H1 (cell line): Measurements from ENCODE around the gene LRRC32. TPM values are rescaled to one million over a fixed set of nuclear protein-coding genes. Genes with fewer than 3 reads are reported as not detected.

Experiments
- BCL11A ChIP-seq, 2 experiments: IDR thresholded peaks; one replicate each; pipeline ENCODE4 v1.6.1; 2011; ENCODE audit warnings: low read depth in 2 of 2, low read length in 2 of 2, mild to moderate bottlenecking in 2 of 2
- GABPA ChIP-seq: IDR thresholded peaks from 2 replicates; pipeline ENCODE4 v1.6.1; 2011; ENCODE audit warnings: mild to moderate bottlenecking, low read length, moderate library complexity, borderline replicate concordance; ENCODE audit not compliant: insufficient read depth
- JUND ChIP-seq: IDR thresholded peaks from 2 replicates; pipeline ENCODE4 v1.6.1; 2011; ENCODE audit warnings: mild to moderate bottlenecking, improper control_type of control experiment, low read length
- PHF8 ChIP-seq: fragments of 200-600 bp; sonication (generic); conservative IDR thresholded peaks from 2 replicates; pipeline ENCODE4 v1.7.1; 2012; ENCODE audit warnings: low read depth, mild to moderate bottlenecking, inconsistent platforms, low read length, moderate library complexity
- SIRT6 ChIP-seq: IDR thresholded peaks from one replicate; pipeline ENCODE4 v1.7.1; 2012; ENCODE audit warnings: low read length, inconsistent platforms
- SUZ12 ChIP-seq: fragments of 200-600 bp; sonication (generic); IDR thresholded peaks from 2 replicates; pipeline ENCODE4 v1.6.1; 2012; ENCODE audit warnings: mild to moderate bottlenecking, inconsistent platforms, low read length, moderate library complexity, mixed read lengths
- TAF1 ChIP-seq: IDR thresholded peaks from 2 replicates; pipeline ENCODE4 v1.6.1; 2011; ENCODE audit warnings: mild to moderate bottlenecking, low read depth, low read length
- polyA plus RNA-seq, 7 experiments: library from polyadenylated mRNA; depleted of rRNA in 3 of 7; stranded (reverse) in 5 of 7; unstranded in 2 of 7; fragments of >200 nt in 5 of 7; fragments of 200-250 nt in 2 of 7; gene quantifications; 1 replicate in 5 of 7; 2 replicates in 1 of 7; 4 replicates in 1 of 7; pipeline versions ENCODE4 v1.2.1 to v1.2.3, GENCODE V29; 2011 to 2013; ENCODE audit warnings: missing spikeins in 2 of 7, mixed read lengths in 2 of 7
- total RNA-seq: library from RNA; stranded (reverse); fragmentation: NEBNext Ultra II Directional; extraction: Animal tissue kit (Norgen Biotek cat#: 25700); gene quantifications from 2 replicates; pipeline ENCODE4 v1.2.1, GENCODE V29; 2021

The LRRC32 gene
- total and polyA plus RNA-seq, 2 of the 8 experiments (the other 6 are each of a cell fraction or from before 2014, with no cell fraction given), result 0.99 to 1.9 TPM

DNA sequence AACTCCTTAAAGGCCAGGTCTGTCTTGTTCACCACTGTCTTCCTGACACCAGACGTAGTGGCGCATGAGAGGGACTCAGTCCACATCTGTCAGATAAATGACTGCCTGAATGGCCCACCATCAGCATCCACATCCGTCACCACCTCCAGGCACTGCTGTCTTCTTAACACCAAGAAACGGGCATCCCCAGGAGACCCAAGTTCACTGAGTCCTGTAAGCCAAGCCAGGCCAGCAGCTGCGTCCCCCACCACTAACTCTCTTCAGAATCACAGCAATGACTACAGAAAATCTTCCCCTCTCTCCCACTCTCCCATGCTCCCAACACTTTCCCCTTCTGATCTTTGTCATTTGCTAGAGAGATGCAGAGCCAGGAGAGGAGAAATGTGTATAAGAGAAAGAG, 47.3 kb upstream of the LRRC32 start (continued):
- TF ChIP-seq SUZ12, result no peak
- TF ChIP-seq SIRT6, result no peak
- TF ChIP-seq GABPA, result no peak
- TF ChIP-seq JUND, result no peak
- TF ChIP-seq BCL11A (IDR thresholded peaks at IDR 0.05; ENCODE audit: low read depth in 2 of 2, low read length in 2 of 2), result no peak
- TF ChIP-seq PHF8, result no peak
- no peak for TF ChIP-seq TAF1
